ENCODE results near the gene SLC30A2. TPM values are rescaled to one million over a fixed set of nuclear protein-coding genes. Genes with fewer than 3 reads are reported as not detected.

The SLC30A2 gene
- total RNA-seq, 3 donors from 2014 or later, result 0.16 to 1.3 (median 0.33) TPM

DNA sequence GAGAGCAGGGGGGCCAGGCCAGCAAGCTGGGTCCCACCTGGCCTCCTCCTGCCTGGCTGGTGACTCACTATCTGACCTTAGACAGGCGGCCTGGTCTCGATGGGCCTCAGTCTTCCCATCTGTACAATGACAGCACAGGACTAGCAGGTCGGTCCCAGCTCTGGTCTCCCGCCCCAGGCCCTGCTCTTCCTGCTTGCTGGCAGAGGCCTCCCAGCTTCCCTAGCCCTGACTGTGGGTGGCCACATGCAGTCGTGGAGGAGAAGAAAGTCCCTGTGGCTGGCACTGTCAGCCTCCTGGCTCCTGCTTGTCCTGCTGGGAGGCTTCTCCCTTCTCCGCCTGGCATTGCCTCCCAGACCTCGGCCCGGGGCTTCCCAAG is 23.5 kb downstream of the SLC30A2 start:
- Histone ChIP-seq H3K36me3 (no peaks in the 10 kb centered on the region), H3K27ac (peak overlapping the region in 1 of 2 donors; percentile 19), H3K4me1 (peaks cover 0 to 9% of the 10 kb centered on the region in 2 donors), H3K9me3 (no peaks in the 10 kb centered on the region), H3K27me3 (no peaks in the 10 kb centered on the region), H3K4me3 (peak overlapping the region in 2 of 3 donors; percentile 51 to 62)
- TF ChIP-seq POLR2A (IDR thresholded peaks at IDR 0.05) (no peak), POLR2AphosphoS5 (IDR thresholded peaks at IDR 0.05) (no peak)
- TF ChIP-seq, protein P1, sequence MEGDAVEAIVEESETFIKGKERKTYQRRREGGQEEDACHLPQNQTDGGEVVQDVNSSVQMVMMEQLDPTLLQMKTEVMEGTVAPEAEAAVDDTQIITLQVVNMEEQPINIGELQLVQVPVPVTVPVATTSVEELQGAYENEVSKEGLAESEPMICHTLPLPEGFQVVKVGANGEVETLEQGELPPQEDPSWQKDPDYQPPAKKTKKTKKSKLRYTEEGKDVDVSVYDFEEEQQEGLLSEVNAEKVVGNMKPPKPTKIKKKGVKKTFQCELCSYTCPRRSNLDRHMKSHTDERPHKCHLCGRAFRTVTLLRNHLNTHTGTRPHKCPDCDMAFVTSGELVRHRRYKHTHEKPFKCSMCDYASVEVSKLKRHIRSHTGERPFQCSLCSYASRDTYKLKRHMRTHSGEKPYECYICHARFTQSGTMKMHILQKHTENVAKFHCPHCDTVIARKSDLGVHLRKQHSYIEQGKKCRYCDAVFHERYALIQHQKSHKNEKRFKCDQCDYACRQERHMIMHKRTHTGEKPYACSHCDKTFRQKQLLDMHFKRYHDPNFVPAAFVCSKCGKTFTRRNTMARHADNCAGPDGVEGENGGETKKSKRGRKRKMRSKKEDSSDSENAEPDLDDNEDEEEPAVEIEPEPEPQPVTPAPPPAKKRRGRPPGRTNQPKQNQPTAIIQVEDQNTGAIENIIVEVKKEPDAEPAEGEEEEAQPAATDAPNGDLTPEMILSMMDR (IDR thresholded peaks at IDR 0.05), result no peak
- no peak for DNase-seq (ENCODE audit: low spot score in 2 of 2)
- intact Hi-C loops (cut with DNase I; ENCODE audit: low total_unique reads), result no loop called here

DNA sequence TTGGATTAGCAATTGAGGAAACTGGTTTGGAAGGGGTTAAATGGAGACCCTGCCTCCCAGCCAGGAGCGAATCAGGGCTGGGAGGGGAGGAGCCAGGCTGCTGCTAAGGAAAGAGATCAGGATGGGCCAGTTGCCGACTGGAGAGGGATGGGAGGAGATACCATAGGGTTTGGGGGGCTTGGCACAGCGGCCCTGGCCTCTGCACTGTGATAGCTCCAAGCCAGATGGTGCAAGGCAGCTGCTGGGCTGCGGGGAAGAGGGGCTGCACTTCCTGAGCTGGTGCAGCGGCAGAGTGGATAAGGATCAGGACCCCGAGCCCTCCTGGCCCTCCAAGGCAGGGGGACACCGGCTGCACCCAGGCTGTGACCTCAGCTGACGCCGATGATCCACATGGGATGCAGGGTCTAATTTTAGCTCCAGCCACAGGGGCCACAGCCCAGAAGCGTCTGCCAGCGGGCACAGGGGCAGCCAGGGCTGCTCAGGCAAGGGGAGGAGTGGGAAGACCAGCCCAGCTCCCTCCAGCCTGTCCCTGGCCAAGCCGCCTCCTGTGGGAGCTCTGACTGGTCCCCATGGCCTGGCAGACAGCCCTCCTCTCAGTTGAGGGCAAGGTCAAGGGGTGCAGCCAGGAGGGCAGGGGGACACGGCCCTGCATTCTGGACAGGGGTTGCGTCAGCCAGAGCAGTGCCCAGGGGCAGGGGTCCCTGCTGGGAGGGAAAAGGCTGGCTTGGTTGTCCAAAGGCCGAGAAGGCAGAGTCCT is 24.1 kb downstream of the SLC30A2 start, which contains the start of gene EXTL1:
TSS of gene EXTL1 (plus strand) at position 129 of the 757 bp plus-strand sequence. CDS start 872 bp downstream, outside the sequence.
- TF ChIP-seq POLR2A (IDR thresholded peaks at IDR 0.05) (no peak), POLR2AphosphoS5 (IDR thresholded peaks at IDR 0.05) (no peak)
- TF ChIP-seq, protein P1 (IDR thresholded peaks at IDR 0.05), result no peak
- H3K36me3 ChIP-seq, result no peaks in the 10 kb centered on the region
- H3K27me3 ChIP-seq, result no peaks in the 10 kb centered on the region
- H3K4me1 ChIP-seq, result peaks cover 4 to 9% of the 10 kb centered on the region in 2 donors
- no peak for DNase-seq (ENCODE audit: low spot score in 2 of 2)
- intact Hi-C loops (cut with DNase I; ENCODE audit: low total_unique reads), result no loop called here
- peak within 1 kb of the TSS; percentile 21 to 43 for H3K27ac ChIP-seq
- H3K9me3 ChIP-seq, result no peaks in the 10 kb centered on the region
- H3K4me3 ChIP-seq, result peak within 1 kb of the TSS in 2 of 3 donors; percentile 51 to 62

DNA sequence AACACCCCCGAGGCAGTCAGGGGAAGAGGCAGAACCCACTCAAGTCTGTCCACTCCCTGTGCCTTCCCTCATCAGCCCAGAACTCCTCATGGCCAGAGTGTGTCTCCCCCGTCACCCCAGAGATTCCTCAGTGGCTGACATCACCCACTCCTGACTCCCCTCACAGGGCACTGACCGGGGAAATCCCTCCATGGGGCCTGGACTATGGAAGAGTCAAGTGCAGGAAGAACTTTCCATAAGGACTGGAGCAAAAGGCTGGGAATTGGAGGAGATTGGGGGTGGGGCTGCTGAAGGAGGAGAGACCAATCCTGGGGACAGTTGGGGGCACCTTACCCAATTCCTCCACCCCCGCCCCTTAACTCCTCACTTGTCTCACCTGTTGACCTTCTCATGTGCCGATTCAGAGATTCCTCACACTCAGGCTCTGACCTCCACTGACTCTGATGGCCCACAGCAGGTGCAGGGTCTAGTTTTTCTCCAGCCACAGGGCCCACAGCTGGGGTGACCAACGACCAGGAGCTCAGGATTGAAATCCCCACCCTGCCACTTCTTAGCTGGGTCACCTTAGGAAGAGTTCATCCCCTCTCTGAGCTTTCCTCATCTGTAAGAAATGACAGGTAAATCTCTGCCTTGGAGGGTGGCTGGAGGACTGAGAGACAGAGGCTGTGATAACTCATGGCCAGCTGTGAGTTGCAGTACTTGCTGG is 24.8 kb downstream of the SLC30A2 start:
- no peak for TF ChIP-seq POLR2AphosphoS5 (IDR thresholded peaks at IDR 0.05)
- no peak for TF ChIP-seq POLR2A (IDR thresholded peaks at IDR 0.05)
- TF ChIP-seq, protein P1 (IDR thresholded peaks at IDR 0.05), result no peak
- no peaks in the 10 kb centered on the region for H3K36me3 ChIP-seq
- H3K9me3 ChIP-seq, result no peaks in the 10 kb centered on the region
- peak overlapping the region in 2 of 3 donors; percentile 51 to 62 for H3K4me3 ChIP-seq
- H3K27me3 ChIP-seq, result no peaks in the 10 kb centered on the region
- intact Hi-C loops (cut with DNase I; ENCODE audit: low total_unique reads), result no loop called here
- peak overlapping the region; percentile 21 to 43 for H3K27ac ChIP-seq
- peaks cover 4 to 9% of the 10 kb centered on the region in 2 donors for H3K4me1 ChIP-seq
- DNase-seq (ENCODE audit: low spot score in 2 of 2), result no peak

DNA sequence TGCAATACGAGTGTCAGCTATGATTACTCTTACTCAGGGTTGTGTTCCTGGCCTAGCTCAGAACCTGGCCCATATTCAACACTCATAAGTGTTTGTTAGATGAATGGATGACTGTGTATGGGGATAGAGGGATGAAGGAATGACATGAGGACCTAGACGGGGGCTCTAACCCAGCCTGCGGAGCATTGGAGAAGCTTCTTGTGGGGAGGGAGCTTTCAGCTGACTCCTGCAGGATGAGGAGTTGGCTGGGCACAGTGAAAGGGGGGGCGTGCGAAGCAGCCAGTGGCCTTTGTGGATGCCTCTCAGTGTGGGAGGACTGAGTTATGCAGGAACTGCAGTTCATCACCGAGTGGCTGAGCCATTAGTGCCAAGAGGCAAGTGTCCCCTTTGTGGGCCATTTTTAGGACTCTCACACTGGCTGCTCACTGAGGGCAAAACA is 25.6 kb downstream of the SLC30A2 start:
- no peaks in the 10 kb centered on the region for H3K36me3 ChIP-seq
- peaks cover 4 to 9% of the 10 kb centered on the region in 2 donors for H3K4me1 ChIP-seq
- peak in 1 of 2 donors; percentile 56 for DNase-seq (ENCODE audit: low spot score in 2 of 2)
- H3K9me3 ChIP-seq, result no peaks in the 10 kb centered on the region
- no peak overlapping the region for H3K4me3 ChIP-seq
- intact Hi-C loops (cut with DNase I; ENCODE audit: low total_unique reads), result no loop called here
- peak overlapping the region; percentile 21 to 43 for H3K27ac ChIP-seq
- no peaks in the 10 kb centered on the region for H3K27me3 ChIP-seq
- TF ChIP-seq POLR2AphosphoS5 (IDR thresholded peaks at IDR 0.05) (no peak), POLR2A (IDR thresholded peaks at IDR 0.05) (no peak)
- TF ChIP-seq, protein P1 (IDR thresholded peaks at IDR 0.05), result no peak
